ENCODE results near the gene USP24. TPM values are rescaled to one million over a fixed set of nuclear protein-coding genes. Genes with fewer than 3 reads are reported as not detected.

Gene USP24
- polyA plus RNA-seq, 1 of the 3 experiments (the other 2 are of a cell fraction) = 8.1 TPM

GRCh38 chr1:55065648-55066047, 149.5 kb downstream of the USP24 start:
- Histone ChIP-seq H3F3A (replicated peaks; ENCODE audit: insufficient read depth) (no peaks in the 10 kb centered on the region), H3K4me3 (ENCODE audit: low read depth in 2 of 2, low read length in 1 of 2) (no peak overlapping the region), H3K9me2 (no peaks in the 10 kb centered on the region), H2AFZ (ENCODE audit: low read depth) (no peak overlapping the region), H4K20me1 (ENCODE audit: insufficient read depth) (no peaks in the 10 kb centered on the region), H3K4me1 (ENCODE audit: control insufficient read depth in 1 of 2, insufficient read depth in 2 of 2, low read depth in 1 of 2, low read length in 1 of 2) (peaks cover 0 to 37% of the 10 kb centered on the region in 2 experiments; a peak in 2 of 4 replicates), H3K9me3 (no peaks in the 10 kb centered on the region), H3K27ac (ENCODE audit: low read depth in 2 of 2, low read length in 1 of 2) (no peak overlapping the region), H3K27me3 (ENCODE audit: insufficient read depth) (no peaks in the 10 kb centered on the region), H3K79me2 (ENCODE audit: insufficient read depth) (no peaks in the 10 kb centered on the region), H3K9ac (no peak overlapping the region), H3K4me2 (no peak overlapping the region), H3K36me3 (replicated peaks in 1 of 2; ENCODE audit: control insufficient read depth in 1 of 2, insufficient read depth in 2 of 2, low read length in 1 of 2) (peaks cover 23 to 42% of the 10 kb centered on the region in 2 experiments)
- 94% methylated on average over 4 of the region's 4 CpGs for WGBS (ENCODE audit: low lambda C conversion rate)
- no peak for TF ChIP-seq MXI1 (IDR thresholded peaks at IDR 0.05; ENCODE audit: low read depth, low read length)
- no peak for TF ChIP-seq PBX3 (IDR thresholded peaks at IDR 0.05)
- TF ChIP-seq SIN3A (IDR thresholded peaks at IDR 0.05; ENCODE audit: borderline replicate concordance, low read depth, low read length) = no peak
- no peak for TF ChIP-seq FOXM1 (IDR thresholded peaks at IDR 0.05; ENCODE audit: low read depth)
- TF ChIP-seq GATA2 (CRISPR knock-in tag; IDR thresholded peaks at IDR 0.05) = no peak
- no peak for TF ChIP-seq TCF12 (IDR thresholded peaks at IDR 0.05)
- TF ChIP-seq JUND (IDR thresholded peaks at IDR 0.05) = no peak
- TF ChIP-seq FOXJ3 (CRISPR knock-in tag; IDR thresholded peaks at IDR 0.05) = no peak
- no peak for TF ChIP-seq USF1 (IDR thresholded peaks at IDR 0.05; ENCODE audit: borderline replicate concordance, low read depth)
- TF ChIP-seq POLR2AphosphoS5 (IDR thresholded peaks at IDR 0.05; ENCODE audit: low read depth, low read length) = no peak
- no peak for TF ChIP-seq NRF1 (IDR thresholded peaks at IDR 0.05; ENCODE audit: low read depth, low read length)
- TF ChIP-seq CHD2 (IDR thresholded peaks at IDR 0.05; ENCODE audit: low read length, partially characterized antibody) = no peak
- TF ChIP-seq USF2 (IDR thresholded peaks at IDR 0.05; ENCODE audit: borderline replicate concordance, low read depth, low read length) = no peak
- TF ChIP-seq EZH2phosphoT487 (IDR thresholded peaks at IDR 0.05; ENCODE audit: borderline replicate concordance, low read depth) = no peak
- TF ChIP-seq TEAD4 (IDR thresholded peaks at IDR 0.05; ENCODE audit: borderline replicate concordance, insufficient read depth) = no peak
- TF ChIP-seq REST (IDR thresholded peaks at IDR 0.05; ENCODE audit: low read depth, low read length) = no peak
- ChIA-PET POLR2A (no interaction called here), CTCF (interaction anchor here (0.9 kb wide), 1 partner anchor 25 kb away, joined by 3 read pairs; no protein-coding TSS in a partner anchor)
- no peak for DNase-seq
